ENCODE measurements around the gene CD1D.
"Not testable (repeated sequence)": the region's sequence is repeated elsewhere in the genome, so short reads cannot be mapped to it uniquely, and the experiment has no call there.

CD1D gene

DNA sequence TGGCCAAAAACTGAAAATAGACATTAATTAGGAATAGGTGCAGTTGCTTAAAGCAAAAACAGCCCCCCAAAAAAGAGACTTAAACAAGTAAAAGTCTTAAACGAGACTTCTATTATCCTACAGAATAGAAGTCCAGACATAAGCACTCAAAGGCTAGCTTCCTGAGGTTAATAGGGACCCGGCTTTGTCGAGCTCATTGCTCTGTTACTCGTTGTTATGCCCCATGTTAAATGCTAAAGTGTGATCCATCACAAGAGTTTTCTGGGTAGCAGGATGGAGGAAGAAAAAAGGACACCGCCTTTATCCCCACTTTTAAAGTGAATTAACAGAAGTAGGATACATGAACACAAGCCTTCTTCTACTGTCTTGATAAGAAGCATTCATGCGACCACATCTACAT, 10.6 kb downstream of the CD1D start:
- no peaks in the 10 kb centered on the region for H3K4me1 ChIP-seq (ENCODE audit: control insufficient read depth, insufficient read depth, low read length)
- H3K9me3 ChIP-seq (ENCODE audit: control insufficient read depth in 2 of 2, low read length in 2 of 2): no peaks in the 10 kb centered on the region
- H3K4me3 ChIP-seq (ENCODE audit: low read length in 2 of 2): no peak overlapping the region
- no peaks in the 10 kb centered on the region for H3K36me3 ChIP-seq (ENCODE audit: control insufficient read depth in 2 of 2, insufficient read depth in 2 of 2, low read length in 2 of 2)
- H3K27ac ChIP-seq (ENCODE audit: low read length): no peak overlapping the region
- H3K9ac ChIP-seq (ENCODE audit: low read length in 2 of 2): no peak overlapping the region
- H3K27me3 ChIP-seq (ENCODE audit: control insufficient read depth in 1 of 2, insufficient read depth in 2 of 2, low read length in 2 of 2): peaks cover 2 to 5% of the 10 kb centered on the region in 2 donors

DNA sequence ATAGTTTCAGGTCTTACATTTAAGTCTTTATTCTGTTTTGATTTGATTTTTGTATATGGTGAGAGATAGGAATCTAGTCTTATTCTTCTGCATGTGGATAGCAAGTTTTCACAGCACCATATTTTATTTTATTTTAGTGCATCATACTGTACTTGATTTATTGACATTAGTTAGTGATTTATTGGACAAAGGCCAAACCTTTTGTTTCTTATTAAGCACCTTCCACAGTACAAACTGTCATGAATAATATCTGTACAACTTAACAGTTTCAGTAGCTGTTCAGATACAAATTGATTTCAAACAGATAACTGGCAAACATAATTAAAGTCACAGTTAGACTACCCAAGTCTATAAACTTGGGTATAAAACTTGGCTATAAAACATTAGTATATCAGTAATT, 15.8 kb downstream of the CD1D start:
- Histone ChIP-seq H3K4me1 (ENCODE audit: control insufficient read depth, insufficient read depth, low read length) (no peaks in the 10 kb centered on the region), H3K4me3 (ENCODE audit: low read length in 2 of 2) (no peak overlapping the region), H3K27me3 (ENCODE audit: control insufficient read depth in 1 of 2, insufficient read depth in 2 of 2, low read length in 2 of 2) (peaks cover 0 to 2% of the 10 kb centered on the region in 2 donors), H3K36me3 (ENCODE audit: control insufficient read depth in 2 of 2, insufficient read depth in 2 of 2, low read length in 2 of 2) (no peaks in the 10 kb centered on the region), H3K9ac (ENCODE audit: low read length in 2 of 2) (no peak overlapping the region), H3K9me3 (ENCODE audit: control insufficient read depth in 2 of 2, low read length in 2 of 2) (no peaks in the 10 kb centered on the region), H3K27ac (ENCODE audit: low read length) (no peak overlapping the region)

DNA sequence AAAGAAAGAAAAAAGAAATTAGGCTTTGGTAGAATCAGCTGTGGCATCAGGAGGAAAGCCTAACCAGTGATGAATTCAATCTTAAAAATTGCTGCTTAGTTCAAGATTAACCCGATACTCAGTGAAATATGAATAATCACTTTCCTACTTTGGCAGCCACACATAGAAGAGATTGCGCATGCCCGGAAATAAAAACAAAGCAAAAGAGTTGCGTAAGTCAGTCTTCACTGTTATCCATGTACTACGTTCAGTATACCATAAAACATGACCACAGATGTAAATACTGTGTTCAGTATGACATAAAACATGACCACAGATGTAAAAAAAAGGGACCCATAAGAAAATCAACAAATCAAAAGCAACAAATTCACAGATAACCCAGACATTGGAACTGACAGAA, 19.2 kb downstream of the CD1D start:
- H3K27me3 ChIP-seq (ENCODE audit: control insufficient read depth in 1 of 2, insufficient read depth in 2 of 2, low read length in 2 of 2): peaks cover 0 to 3% of the 10 kb centered on the region in 2 donors
- no peak overlapping the region for H3K4me3 ChIP-seq (ENCODE audit: low read length in 2 of 2)
- H3K36me3 ChIP-seq (ENCODE audit: control insufficient read depth in 2 of 2, insufficient read depth in 2 of 2, low read length in 2 of 2): no peaks in the 10 kb centered on the region
- no peak overlapping the region for H3K9ac ChIP-seq (ENCODE audit: low read length in 2 of 2)
- H3K4me1 ChIP-seq (ENCODE audit: control insufficient read depth, insufficient read depth, low read length): no peaks in the 10 kb centered on the region
- H3K27ac ChIP-seq (ENCODE audit: low read length): no peak overlapping the region
- H3K9me3 ChIP-seq (ENCODE audit: control insufficient read depth in 2 of 2, low read length in 2 of 2): no peaks in the 10 kb centered on the region

DNA sequence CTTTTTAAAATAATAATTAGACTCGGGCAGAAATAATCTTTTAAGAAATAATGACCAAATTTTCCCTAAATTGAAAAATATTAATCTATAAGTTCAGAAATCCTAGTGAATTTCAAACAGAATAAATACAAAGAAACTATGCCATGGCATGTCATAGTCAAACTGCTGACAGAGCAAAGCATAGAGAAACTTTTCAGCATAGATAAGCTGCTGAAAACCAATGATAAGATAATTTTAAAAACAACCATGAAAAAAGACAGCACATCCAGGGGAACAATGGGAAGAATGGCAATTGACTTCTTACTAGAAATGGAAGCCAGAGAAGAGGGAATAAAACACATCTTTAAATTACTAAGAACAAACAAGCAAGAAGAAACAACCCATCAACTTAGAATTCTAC, 19.8 kb downstream of the CD1D start:
- Histone ChIP-seq H3K27me3 (ENCODE audit: control insufficient read depth in 1 of 2, insufficient read depth in 2 of 2, low read length in 2 of 2) (peaks cover 0 to 3% of the 10 kb centered on the region in 2 donors), H3K27ac (ENCODE audit: low read length) (no peak overlapping the region)

DNA sequence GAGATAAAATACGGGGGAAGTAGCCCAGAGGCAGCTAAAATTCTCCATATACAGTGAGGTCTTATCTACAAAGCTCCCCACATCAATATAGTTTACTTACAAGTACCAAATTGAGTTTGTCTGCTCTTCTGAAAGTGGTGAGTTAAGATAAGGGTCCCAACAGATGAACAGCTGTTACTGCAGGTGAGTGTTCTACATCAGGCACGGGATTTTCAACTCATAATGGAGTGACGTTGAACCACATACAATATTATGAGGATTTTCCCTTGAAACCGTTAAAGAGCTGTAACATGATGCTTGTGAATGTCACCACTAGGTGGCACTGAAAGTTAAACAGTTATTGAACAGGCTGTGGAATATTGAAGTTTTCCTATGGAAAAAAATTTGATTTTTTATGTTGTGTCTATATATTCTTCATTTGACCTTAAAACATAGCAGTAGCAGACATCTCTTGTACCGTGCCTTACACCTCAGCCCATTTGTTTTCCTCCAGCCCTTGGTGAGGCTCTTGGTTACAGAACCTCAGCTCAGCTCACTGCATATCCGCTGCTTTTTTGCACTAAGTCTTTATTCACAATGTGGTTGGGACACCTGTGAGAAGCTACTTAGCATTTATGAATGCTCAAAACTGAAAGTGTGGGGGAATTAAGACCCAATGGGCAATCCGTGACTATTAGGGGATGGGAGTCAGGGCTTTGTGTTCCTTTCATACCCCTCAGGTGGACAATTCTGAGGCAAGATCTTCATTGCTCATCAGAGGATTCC, 23.2 kb downstream of the CD1D start:
- H3K36me3 ChIP-seq (ENCODE audit: control insufficient read depth in 2 of 2, insufficient read depth in 2 of 2, low read length in 2 of 2): no peaks in the 10 kb centered on the region

More for the DNA sequence above, 19.8 kb downstream of the CD1D start:
- Histone ChIP-seq H3K9me3 (ENCODE audit: control insufficient read depth in 2 of 2, low read length in 2 of 2) (no peaks in the 10 kb centered on the region), H3K36me3 (ENCODE audit: control insufficient read depth in 2 of 2, insufficient read depth in 2 of 2, low read length in 2 of 2) (no peaks in the 10 kb centered on the region), H3K9ac (ENCODE audit: low read length in 2 of 2) (no peak overlapping the region), H3K4me3 (ENCODE audit: low read length in 2 of 2) (no peak overlapping the region), H3K4me1 (ENCODE audit: control insufficient read depth, insufficient read depth, low read length) (no peaks in the 10 kb centered on the region)

DNA sequence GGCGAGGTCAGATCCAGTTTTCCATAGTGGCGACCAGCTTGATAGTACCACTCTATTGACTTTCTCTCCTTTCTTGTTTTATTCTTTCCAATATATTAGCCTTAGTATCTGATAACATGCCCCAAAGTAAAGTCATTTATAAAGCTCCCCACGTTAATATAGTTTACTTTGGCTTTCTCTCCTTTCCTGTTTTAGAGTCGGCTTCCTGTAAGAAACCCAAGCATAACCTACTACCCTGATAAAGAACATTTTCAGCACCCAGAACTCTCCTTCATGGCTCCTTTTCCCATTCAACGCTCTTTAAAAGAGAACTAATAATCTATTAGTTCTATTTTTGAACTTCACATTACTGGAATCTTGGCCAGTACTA, 23.7 kb downstream of the CD1D start:
- Histone ChIP-seq H3K36me3 (ENCODE audit: control insufficient read depth in 2 of 2, insufficient read depth in 2 of 2, low read length in 2 of 2) (no peaks in the 10 kb centered on the region), H3K27me3 (ENCODE audit: control insufficient read depth in 1 of 2, insufficient read depth in 2 of 2, low read length in 2 of 2) (peaks cover 0 to 3% of the 10 kb centered on the region in 2 donors), H3K9me3 (ENCODE audit: control insufficient read depth in 2 of 2, low read length in 2 of 2) (no peaks in the 10 kb centered on the region), H3K27ac (ENCODE audit: low read length) (no peak overlapping the region), H3K9ac (ENCODE audit: low read length in 2 of 2) (no peak overlapping the region), H3K4me3 (ENCODE audit: low read length in 2 of 2) (no peak overlapping the region), H3K4me1 (ENCODE audit: control insufficient read depth, insufficient read depth, low read length) (no peaks in the 10 kb centered on the region)

More for the DNA sequence above, 23.2 kb downstream of the CD1D start:
- no peak overlapping the region for H3K9ac ChIP-seq (ENCODE audit: low read length in 2 of 2)
- no peak overlapping the region for H3K4me3 ChIP-seq (ENCODE audit: low read length in 2 of 2)
- no peak overlapping the region for H3K27ac ChIP-seq (ENCODE audit: low read length)
- peaks cover 0 to 3% of the 10 kb centered on the region in 2 donors for H3K27me3 ChIP-seq (ENCODE audit: control insufficient read depth in 1 of 2, insufficient read depth in 2 of 2, low read length in 2 of 2)
- no peaks in the 10 kb centered on the region for H3K9me3 ChIP-seq (ENCODE audit: control insufficient read depth in 2 of 2, low read length in 2 of 2)
- no peaks in the 10 kb centered on the region for H3K4me1 ChIP-seq (ENCODE audit: control insufficient read depth, insufficient read depth, low read length)

DNA sequence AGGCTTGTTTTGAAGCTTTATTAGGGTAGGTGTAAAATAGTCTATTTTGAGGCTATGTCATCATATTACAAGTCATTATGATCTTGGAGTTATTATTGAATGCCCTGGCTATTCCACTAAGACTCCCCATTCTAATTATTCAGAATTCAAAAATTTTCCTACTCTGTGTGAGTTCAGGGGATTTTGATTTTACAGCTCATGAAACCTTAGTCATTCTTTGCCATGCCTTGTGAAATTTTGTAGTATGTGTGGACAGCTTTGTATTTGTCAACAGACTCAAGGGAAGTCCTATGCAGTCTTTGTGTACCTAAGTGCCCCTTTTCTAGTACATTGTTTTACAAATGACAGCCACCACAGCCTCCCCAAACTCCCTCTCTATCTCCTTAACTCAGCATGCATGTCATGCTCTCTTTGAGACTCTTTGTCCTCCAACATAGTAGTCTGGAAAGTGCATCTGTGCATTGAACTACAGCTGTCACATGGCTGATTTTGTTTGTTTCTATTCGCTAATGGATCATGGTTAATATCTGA, 28.0 kb downstream of the CD1D start:
- Histone ChIP-seq H3K27ac (ENCODE audit: low read length) (no peak overlapping the region), H3K4me3 (ENCODE audit: low read length in 2 of 2) (no peak overlapping the region), H3K36me3 (ENCODE audit: control insufficient read depth in 2 of 2, insufficient read depth in 2 of 2, low read length in 2 of 2) (no peaks in the 10 kb centered on the region), H3K4me1 (ENCODE audit: control insufficient read depth, insufficient read depth, low read length) (no peaks in the 10 kb centered on the region), H3K9ac (ENCODE audit: low read length in 2 of 2) (no peak overlapping the region), H3K9me3 (ENCODE audit: control insufficient read depth in 2 of 2, low read length in 2 of 2) (no peaks in the 10 kb centered on the region), H3K27me3 (ENCODE audit: control insufficient read depth in 1 of 2, insufficient read depth in 2 of 2, low read length in 2 of 2) (peaks cover 0 to 5% of the 10 kb centered on the region in 2 donors)

DNA sequence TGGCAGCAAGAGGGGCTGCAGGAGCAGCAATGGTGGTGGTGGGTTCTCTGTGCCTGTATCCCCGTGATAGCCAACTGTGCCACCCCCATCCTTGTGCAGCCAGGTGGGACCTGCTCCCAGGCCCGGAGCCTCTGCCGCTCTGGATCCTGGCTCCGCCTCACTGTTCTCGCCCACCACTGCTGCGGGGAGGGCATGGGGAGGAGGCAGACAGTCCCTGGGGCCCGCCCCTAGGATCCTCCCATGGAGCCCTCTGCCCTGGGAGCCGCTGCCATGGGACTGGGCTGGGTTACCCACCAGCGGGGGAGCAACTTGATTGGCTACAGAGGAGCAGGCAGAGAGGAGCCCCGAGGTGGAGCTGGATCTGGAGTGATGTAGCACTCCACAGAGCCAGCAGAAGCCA, 31.6 kb downstream of the CD1D start:
- peaks cover 0 to 5% of the 10 kb centered on the region in 2 donors for H3K27me3 ChIP-seq (ENCODE audit: control insufficient read depth in 1 of 2, insufficient read depth in 2 of 2, low read length in 2 of 2)
- no peaks in the 10 kb centered on the region for H3K9me3 ChIP-seq (ENCODE audit: control insufficient read depth in 2 of 2, low read length in 2 of 2)
- no peak overlapping the region for H3K4me3 ChIP-seq (ENCODE audit: low read length in 2 of 2)
- H3K9ac ChIP-seq (ENCODE audit: low read length in 2 of 2): no peak overlapping the region
- no peak overlapping the region for H3K27ac ChIP-seq (ENCODE audit: low read length)
- no peaks in the 10 kb centered on the region for H3K36me3 ChIP-seq (ENCODE audit: control insufficient read depth in 2 of 2, insufficient read depth in 2 of 2, low read length in 2 of 2)
- no peaks in the 10 kb centered on the region for H3K4me1 ChIP-seq (ENCODE audit: control insufficient read depth, insufficient read depth, low read length)

DNA sequence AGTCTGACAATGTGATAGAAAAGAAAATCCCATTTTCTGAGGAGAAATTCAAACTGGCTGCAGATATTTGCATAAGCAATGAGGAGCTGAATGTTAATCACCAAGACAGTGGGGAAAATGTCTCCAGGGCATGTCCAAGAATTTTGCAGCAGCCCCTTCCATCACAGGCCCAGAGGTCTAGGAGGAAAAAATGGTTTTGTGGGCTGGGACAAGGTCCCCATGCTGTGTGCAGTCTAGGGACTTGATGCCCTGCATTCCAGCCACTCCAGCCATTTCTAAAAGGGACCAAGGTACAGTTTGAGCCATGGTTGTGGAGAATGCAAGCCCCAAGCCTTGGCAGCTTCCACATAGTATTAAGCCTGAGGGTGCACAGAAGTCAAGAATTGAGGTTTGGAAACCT, 42.8 kb downstream of the CD1D start:
- H3K27ac ChIP-seq (ENCODE audit: low read length); H3K4me1 ChIP-seq (ENCODE audit: control insufficient read depth, insufficient read depth, low read length); H3K9ac ChIP-seq (ENCODE audit: low read length in 2 of 2); H3K36me3 ChIP-seq (ENCODE audit: control insufficient read depth in 2 of 2, insufficient read depth in 2 of 2, low read length in 2 of 2); H3K27me3 ChIP-seq (ENCODE audit: control insufficient read depth in 1 of 2, insufficient read depth in 2 of 2, low read length in 2 of 2); H3K9me3 ChIP-seq (ENCODE audit: control insufficient read depth in 2 of 2, low read length in 2 of 2); H3K4me3 ChIP-seq (ENCODE audit: low read length in 2 of 2): not testable (repeated sequence)

DNA sequence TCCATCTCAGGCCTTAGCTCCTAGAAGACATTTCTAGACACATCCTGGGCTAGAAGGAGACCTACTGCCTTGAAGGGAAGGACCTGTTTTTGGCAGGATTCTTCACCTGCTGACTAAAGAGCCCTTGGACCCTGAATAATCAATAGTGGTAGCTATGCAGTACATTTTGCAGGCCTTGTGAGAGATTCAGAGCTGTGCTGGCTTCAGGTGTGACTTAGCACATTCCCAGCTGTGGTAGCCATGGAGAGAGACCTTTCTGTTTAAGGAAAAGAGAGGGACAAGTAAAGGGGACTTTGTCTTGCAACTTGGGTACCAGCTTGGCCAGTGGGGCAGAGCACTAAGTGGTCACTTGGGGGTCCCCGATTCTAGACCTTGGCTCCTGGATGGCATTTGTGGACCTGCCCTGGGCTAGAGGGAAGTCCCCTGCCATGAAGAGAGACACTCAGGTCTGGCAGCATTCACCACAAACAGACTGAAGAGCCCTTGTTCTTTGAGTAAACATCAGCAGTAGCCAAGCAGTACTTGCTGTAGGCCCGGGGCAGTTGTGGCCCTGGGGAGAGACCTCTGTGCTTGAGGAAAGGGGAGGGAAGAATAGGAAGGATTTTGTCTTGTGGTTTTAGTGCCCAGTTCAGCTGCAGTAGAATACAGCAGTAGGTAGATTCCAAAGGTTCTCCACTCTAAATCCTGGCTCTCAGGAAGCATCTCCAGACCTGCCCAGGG, 47.4 kb downstream of the CD1D start:
- H3K4me3 ChIP-seq (ENCODE audit: low read length in 2 of 2): no peak overlapping the region
- no peaks in the 10 kb centered on the region for H3K4me1 ChIP-seq (ENCODE audit: control insufficient read depth, insufficient read depth, low read length)
- H3K27me3 ChIP-seq (ENCODE audit: control insufficient read depth in 1 of 2, insufficient read depth in 2 of 2, low read length in 2 of 2): peaks cover 0 to 7% of the 10 kb centered on the region in 2 donors
- H3K27ac ChIP-seq (ENCODE audit: low read length): no peak overlapping the region
- peaks cover 0 to 3% of the 10 kb centered on the region in 2 donors for H3K9me3 ChIP-seq (ENCODE audit: control insufficient read depth in 2 of 2, low read length in 2 of 2)
- no peaks in the 10 kb centered on the region for H3K36me3 ChIP-seq (ENCODE audit: control insufficient read depth in 2 of 2, insufficient read depth in 2 of 2, low read length in 2 of 2)
- H3K9ac ChIP-seq (ENCODE audit: low read length in 2 of 2): no peak overlapping the region

Data from stomach smooth muscle (tissue), 2 donors.